Inferior parietal cortex (tissue), 1 donor: Measurements from ENCODE around the gene TMEM132D.

Experiments
- DNase-seq: peaks from one replicate; pipeline ENCODE4 v3.0.0-alpha.2; 2016; ENCODE audit errors: extremely low spot score

TMEM132D gene

GRCh38 chr12:129660946-129661345, 242.9 kb downstream of the TMEM132D start:
- DNase-seq: no peak

- no peak for DNase-seq
These were observed 243.7 kb downstream of the TMEM132D start for GRCh38 chr12:129659961-129660622.

GRCh38 chr12:129657179-129657578, 246.6 kb downstream of the TMEM132D start:
- DNase-seq: no peak

GRCh38 chr12:129651951-129652350, 251.9 kb downstream of the TMEM132D start:
- DNase-seq: no peak

GRCh38 chr12:129641926-129642325, 261.9 kb downstream of the TMEM132D start:
- DNase-seq: no peak

- no peak for DNase-seq
These were observed 268.7 kb downstream of the TMEM132D start for GRCh38 chr12:129635021-129635685.

GRCh38 chr12:129631316-129631715, 272.5 kb downstream of the TMEM132D start:
- no peak for DNase-seq

- DNase-seq: no peak
These were observed 273.9 kb downstream of the TMEM132D start for GRCh38 chr12:129629901-129630300.

GRCh38 chr12:129622566-129622965, 281.3 kb downstream of the TMEM132D start:
- DNase-seq: no peak

- no peak for DNase-seq
These were observed 284.6 kb downstream of the TMEM132D start for GRCh38 chr12:129619271-129619670.

- no peak for DNase-seq
These were observed 286.0 kb downstream of the TMEM132D start for GRCh38 chr12:129617849-129618248.

GRCh38 chr12:129615001-129615400, 288.8 kb downstream of the TMEM132D start:
- DNase-seq: no peak

- DNase-seq: no peak
These were observed 289.5 kb downstream of the TMEM132D start for GRCh38 chr12:129614221-129614885.

- DNase-seq: no peak
These were observed 290.5 kb downstream of the TMEM132D start for GRCh38 chr12:129613314-129613713.

GRCh38 chr12:129610601-129611120, 293.2 kb downstream of the TMEM132D start:
- no peak for DNase-seq

GRCh38 chr12:129607756-129608155, 296.1 kb downstream of the TMEM132D start:
- no peak for DNase-seq

- DNase-seq: no peak
These were observed 296.5 kb downstream of the TMEM132D start for GRCh38 chr12:129607301-129607700.

- no peak for DNase-seq
These were observed 297.6 kb downstream of the TMEM132D start for GRCh38 chr12:129606239-129606638.

GRCh38 chr12:129605666-129606065, 298.2 kb downstream of the TMEM132D start:
- DNase-seq: no peak

- no peak for DNase-seq
These were observed 299.3 kb downstream of the TMEM132D start for GRCh38 chr12:129604506-129604905.

- DNase-seq: no peak
These were observed 304.4 kb downstream of the TMEM132D start for GRCh38 chr12:129599406-129599805.

- no peak for DNase-seq
These were observed 309.7 kb downstream of the TMEM132D start for GRCh38 chr12:129594098-129594497.

GRCh38 chr12:129592449-129592848, 311.4 kb downstream of the TMEM132D start:
- DNase-seq: no peak
